ENCODE results near the gene CMTM2. TPM values are rescaled to one million over a fixed set of nuclear protein-coding genes. Genes with fewer than 3 reads are reported as not detected.
"Not testable (repeated sequence)": the region's sequence is repeated elsewhere in the genome, so short reads cannot be mapped to it uniquely, and the experiment has no call there.

The CMTM2 gene
- total RNA-seq, 1 donor from 2014 or later, result not detected

GRCh38 chr16:66587881-66588600 is 8.8 kb downstream of the CMTM2 start:
- no peak for DNase-seq

GRCh38 chr16:66588981-66589713 is 9.9 kb downstream of the CMTM2 start:
- DNase-seq, result no peak

GRCh38 chr16:66590322-66590721 is 11.1 kb downstream of the CMTM2 start:
- DNase-seq, result no peak

GRCh38 chr16:66591018-66591417 is 11.8 kb downstream of the CMTM2 start:
- no peak for DNase-seq

- DNase-seq, result no peak
Observed at GRCh38 chr16:66592241-66592640, 13.0 kb downstream of the CMTM2 start.

- no peak for DNase-seq
Observed at GRCh38 chr16:66592814-66593213, 13.6 kb downstream of the CMTM2 start.

- no peak for DNase-seq
Observed at GRCh38 chr16:66594739-66595138, 15.5 kb downstream of the CMTM2 start.

- not testable (repeated sequence) for DNase-seq
Observed at GRCh38 chr16:66596559-66596958, 17.3 kb downstream of the CMTM2 start.

GRCh38 chr16:66596986-66597848 is 18.0 kb downstream of the CMTM2 start:
- no peak for DNase-seq

- no peak for DNase-seq
Observed at GRCh38 chr16:66598111-66598510, 18.8 kb downstream of the CMTM2 start.

- no peak for DNase-seq
Observed at GRCh38 chr16:66599726-66600125, 20.5 kb downstream of the CMTM2 start.

- DNase-seq, result peak; percentile 56
Observed at GRCh38 chr16:66600477-66600876, 21.2 kb downstream of the CMTM2 start.

- no peak for DNase-seq
Observed at GRCh38 chr16:66601471-66601870, 22.2 kb downstream of the CMTM2 start.

GRCh38 chr16:66603537-66604375 is 24.5 kb downstream of the CMTM2 start:
- DNase-seq, result peak; percentile 87

- DNase-seq, result peak; percentile 91
Observed at GRCh38 chr16:66604376-66605176, 25.3 kb downstream of the CMTM2 start, which contains the start of gene CMTM3. Gene CMTM3 (plus strand): TSS chr16:66604704. CDS start chr16:66604806, 102 bp downstream.

- DNase-seq, result peak; percentile 64
Observed at GRCh38 chr16:66605177-66605978, 26.1 kb downstream of the CMTM2 start.

GRCh38 chr16:66605979-66606751 is 26.9 kb downstream of the CMTM2 start:
- no peak for DNase-seq

GRCh38 chr16:66608241-66609138 is 29.2 kb downstream of the CMTM2 start:
- DNase-seq, result peak; percentile 89

Measured in tongue (tissue), 2 donors.